ENCODE results near the gene ALDH4A1.
A peak's percentile ranks its signal among the peaks of the same experiment; 100 is the strongest.
"Not testable (repeated sequence)": the region's sequence is repeated elsewhere in the genome, so short reads cannot be mapped to it uniquely, and the experiment has no call there.

ALDH4A1 gene

GRCh38 chr1:18858070-18858688 lies 44.2 kb downstream of the ALDH4A1 start:
- no peak for DNase-seq (ENCODE audit: low read depth, low spot score)

DNA sequence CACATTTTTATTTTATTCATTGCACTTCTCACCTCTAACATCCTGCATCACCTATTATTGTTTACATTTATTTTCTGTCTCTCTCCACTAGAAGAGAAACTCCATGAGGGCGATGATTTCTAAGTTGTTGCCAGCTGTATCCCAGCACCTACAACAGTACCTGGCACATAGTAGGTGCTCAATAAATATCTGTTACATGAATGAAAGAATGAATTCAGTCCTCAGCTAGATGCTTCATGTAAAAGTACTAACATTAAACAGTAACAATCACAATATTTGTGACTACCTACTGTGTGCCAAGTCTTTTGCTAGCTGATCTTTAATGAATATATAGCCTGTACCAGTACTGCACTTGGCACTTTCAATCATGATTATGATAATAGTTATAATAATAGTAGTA lies 45.9 kb downstream of the ALDH4A1 start:
- no peak for DNase-seq (ENCODE audit: low read depth, low spot score)

GRCh38 chr1:18855573-18855972 lies 46.8 kb downstream of the ALDH4A1 start:
- DNase-seq (ENCODE audit: low read depth, low spot score), result no peak

- DNase-seq (ENCODE audit: low read depth, low spot score), result no peak
Observed at GRCh38 chr1:18854331-18855025, 47.9 kb downstream of the ALDH4A1 start.

GRCh38 chr1:18852501-18852900 lies 49.9 kb downstream of the ALDH4A1 start:
- DNase-seq (ENCODE audit: low read depth, low spot score), result no peak

GRCh38 chr1:18849261-18849711 lies 53.1 kb downstream of the ALDH4A1 start:
- peak; percentile 9 for DNase-seq (ENCODE audit: low read depth, low spot score)

DNA sequence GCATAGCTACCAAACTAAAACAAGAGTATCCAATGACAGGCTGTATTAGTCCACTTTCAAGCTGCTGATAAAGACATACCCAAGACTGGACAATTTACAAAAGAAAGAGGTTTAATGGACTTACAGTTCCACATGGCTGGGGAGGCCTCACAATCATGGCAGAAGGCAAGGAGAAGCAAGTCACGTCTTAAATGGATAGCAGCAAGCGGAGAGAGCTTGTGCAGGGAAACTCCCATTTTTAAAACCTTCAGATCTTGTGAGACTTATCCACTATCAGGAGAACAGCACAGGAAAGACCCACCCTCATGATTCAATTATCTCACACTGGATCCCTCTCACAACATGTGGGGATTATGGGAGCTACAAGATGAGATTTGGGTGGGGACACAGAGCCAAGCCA lies 54.6 kb downstream of the ALDH4A1 start:
- DNase-seq (ENCODE audit: low read depth, low spot score), result not testable (repeated sequence)

GRCh38 chr1:18840145-18840544 lies 62.2 kb downstream of the ALDH4A1 start:
- no peak for DNase-seq (ENCODE audit: low read depth, low spot score)

DNA sequence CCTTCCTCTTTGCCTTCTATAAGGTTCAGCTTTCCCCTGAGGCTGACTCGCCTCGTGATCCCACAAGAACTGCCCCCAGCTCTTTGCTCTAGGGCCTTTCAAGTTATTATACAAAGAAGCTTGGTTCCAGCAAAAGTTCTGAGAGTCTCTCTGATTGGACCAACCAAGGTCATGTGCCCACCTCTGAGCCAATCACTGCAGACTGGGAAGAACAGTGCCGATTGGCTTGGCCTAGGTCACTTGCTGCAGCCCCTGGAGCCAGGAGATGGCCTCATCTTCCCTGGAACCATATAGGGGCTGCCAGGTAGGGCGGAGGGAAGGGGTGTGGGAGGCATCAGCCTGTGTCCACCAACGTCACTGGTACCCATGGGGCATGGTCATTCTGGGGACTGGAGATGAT lies 65.7 kb downstream of the ALDH4A1 start:
- no peak for DNase-seq (ENCODE audit: low read depth, low spot score)

GRCh38 chr1:18832319-18832718 lies 70.0 kb downstream of the ALDH4A1 start:
- not testable (repeated sequence) for DNase-seq (ENCODE audit: low read depth, low spot score)

DNA sequence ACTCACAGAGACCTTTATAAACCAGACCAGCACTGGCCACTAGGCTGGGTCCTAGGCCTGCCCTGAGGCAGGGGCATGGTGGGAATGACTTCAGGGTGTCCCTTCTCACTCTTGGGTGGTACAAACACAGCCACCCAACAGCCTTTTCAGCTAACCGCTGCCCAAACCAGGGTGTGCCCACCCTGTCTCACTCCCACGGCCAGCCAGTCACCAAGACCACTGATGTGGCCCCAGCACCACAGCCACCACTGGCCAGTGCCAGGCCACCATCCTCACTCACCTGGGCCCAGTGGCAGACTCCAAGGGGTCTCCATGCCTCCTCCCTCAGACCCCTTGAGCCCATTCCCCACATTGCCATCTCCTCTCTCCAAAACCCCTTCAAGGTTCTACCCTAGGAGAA lies 70.7 kb downstream of the ALDH4A1 start:
- no peak for DNase-seq (ENCODE audit: low read depth, low spot score)

DNA sequence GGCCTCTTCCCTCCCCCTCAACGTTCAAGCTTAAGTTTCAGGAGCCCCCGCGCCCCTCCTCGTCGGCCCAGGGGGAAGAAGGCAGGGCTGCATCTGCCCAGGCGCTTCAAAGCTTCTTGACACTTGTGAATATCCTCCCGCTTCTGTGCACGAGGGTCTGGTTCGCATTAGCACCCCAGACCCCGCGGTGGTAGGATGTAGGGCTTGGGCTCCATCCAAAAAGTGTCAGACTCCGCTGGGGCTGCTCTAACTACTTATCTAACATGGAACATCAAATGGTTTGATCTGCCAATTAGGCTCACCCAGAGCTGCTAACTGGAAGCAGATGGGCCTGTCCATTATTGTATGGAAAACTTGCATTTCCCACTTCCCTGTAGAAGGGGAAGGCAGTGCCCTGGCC lies 71.8 kb downstream of the ALDH4A1 start:
- DNase-seq (ENCODE audit: low read depth, low spot score), result no peak

DNA sequence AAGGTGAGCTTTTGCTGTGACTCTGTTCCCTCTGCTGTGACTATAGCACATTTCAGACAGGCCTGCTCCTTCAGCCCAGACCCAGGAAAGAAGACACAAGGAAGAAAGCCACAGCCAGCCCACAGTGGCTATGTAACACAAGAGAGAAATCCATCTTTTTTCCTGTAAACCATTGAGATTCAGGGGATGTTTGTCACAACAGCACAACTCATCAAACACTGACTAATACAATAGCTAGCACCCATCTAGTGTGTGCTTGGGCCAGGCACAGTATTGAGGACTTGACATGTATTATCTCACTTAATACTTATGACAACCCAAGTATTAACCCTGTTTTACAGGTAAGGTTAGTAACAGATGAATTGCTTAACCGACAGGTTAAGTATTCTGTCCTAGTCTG lies 72.7 kb downstream of the ALDH4A1 start:
- DNase-seq (ENCODE audit: low read depth, low spot score), result no peak

DNA sequence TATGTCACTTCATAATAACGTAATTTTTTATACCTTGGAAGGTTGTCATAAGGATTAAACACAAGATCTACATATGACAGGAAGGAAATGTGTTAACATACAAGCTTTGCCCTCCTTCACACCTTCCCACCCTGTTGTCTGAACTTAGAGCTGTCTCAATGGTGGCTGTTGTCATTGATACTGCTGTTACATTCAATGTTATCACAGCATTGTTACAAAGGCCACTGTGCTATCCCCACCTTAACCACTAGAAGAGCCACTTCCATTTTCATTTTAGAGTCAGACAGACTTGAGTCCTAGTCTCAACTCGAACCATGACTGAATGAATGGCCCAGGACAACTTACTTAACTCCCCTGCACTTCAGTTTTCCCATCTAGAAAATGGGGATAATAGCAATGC lies 74.1 kb downstream of the ALDH4A1 start:
- no peak for DNase-seq (ENCODE audit: low read depth, low spot score)

GRCh38 chr1:18823438-18823837 lies 78.9 kb downstream of the ALDH4A1 start:
- DNase-seq (ENCODE audit: low read depth, low spot score), result no peak
